Measurements from ENCODE around the gene ACHE. TPM values are rescaled to one million over a fixed set of nuclear protein-coding genes. Genes with fewer than 3 reads are reported as not detected.

Gene ACHE
- total RNA-seq, 1 experiment from 2014 or later, result 0.40 TPM

DNA sequence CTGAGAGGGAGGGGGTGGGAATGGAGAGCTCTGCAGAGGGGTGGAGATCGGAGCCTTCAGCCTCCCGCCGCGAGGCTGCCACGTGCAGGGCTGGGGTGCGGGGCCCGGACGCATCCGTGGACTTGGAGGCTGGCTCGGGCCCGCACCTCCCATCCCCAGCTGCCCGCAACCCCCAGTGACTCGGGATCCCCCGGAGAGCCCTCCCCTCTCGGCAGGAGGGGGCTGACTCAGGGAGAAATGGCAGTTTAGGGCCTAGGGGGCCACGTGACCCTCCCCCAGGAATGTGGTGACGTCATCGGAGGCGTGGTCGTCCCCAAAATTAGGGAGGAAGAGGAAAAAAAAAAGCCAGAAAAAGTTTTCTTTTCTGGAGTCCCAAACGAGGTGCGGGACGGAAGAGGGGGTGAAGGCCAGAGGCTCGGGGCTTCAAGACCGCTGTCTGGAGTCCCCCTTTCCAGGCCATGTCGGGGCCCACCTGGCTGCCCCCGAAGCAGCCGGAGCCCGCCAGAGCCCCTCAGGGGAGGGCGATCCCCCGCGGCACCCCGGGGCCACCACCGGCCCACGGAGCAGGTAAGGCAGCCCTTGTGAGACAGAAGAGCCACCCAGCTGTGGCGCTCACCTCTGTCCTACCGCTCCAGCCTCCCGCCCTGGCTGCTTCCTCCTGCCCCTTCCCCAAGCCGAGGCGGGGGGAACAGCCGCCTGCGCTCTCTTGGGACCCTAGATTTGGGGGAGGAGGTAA, 28.5 kb downstream of the ACHE start, which contains the start of gene TRIP6:
Gene TRIP6, plus strand, starts transcription at position 348 of the 736 bp plus-strand sequence. Its CDS starts 111 bp downstream, at position 459.
- H3K4me1 ChIP-seq (ENCODE audit: insufficient read depth, low read length), result peaks cover 34% of the 10 kb centered on the region
- 0 out of 2 replicates have a peak, but pooled peaks cover 3% of the 10 kb centered on the region for H3K36me3 ChIP-seq (ENCODE audit: low read depth, low read length)
- H3K9ac ChIP-seq (ENCODE audit: low read length), result peak within 1 kb of the TSS; percentile 97
- DNase-seq, result peak; percentile 74
- CTCF ChIA-PET, result interaction anchor here (0.6 kb wide), 1 partner anchor 312 kb away, joined by 5 read pairs; no protein-coding TSS in a partner anchor
- H3K79me2 ChIP-seq (ENCODE audit: low read length), result peaks cover 5% of the 10 kb centered on the region
- H3F3A ChIP-seq (ENCODE audit: low read length, unreplicated experiment), result no peaks in the 10 kb centered on the region
- H3K27ac ChIP-seq (ENCODE audit: low read length), result peak within 1 kb of the TSS; percentile 100
- intact Hi-C loops (cut with micrococcal nuclease), result loop anchor here (5.0 kb wide), 1 partner anchor 65 kb away; no protein-coding TSS in a partner anchor
- no TSS peak for BruUV-seq (replicated peaks)
- H4K20me1 ChIP-seq (ENCODE audit: low read length), result no peaks in the 10 kb centered on the region
- H3K9me3 ChIP-seq (ENCODE audit: low read length), result no peaks in the 10 kb centered on the region
- no peaks in the 10 kb centered on the region for H3K9me2 ChIP-seq (replicated peaks; ENCODE audit: low read length)
- no peak within 1 kb of the TSS for H2AFZ ChIP-seq (ENCODE audit: low read length)
- TF ChIP-seq EZH2phosphoT487 (IDR thresholded peaks at IDR 0.05; ENCODE audit: borderline replicate concordance, low read length) (no peak), EZH2 (IDR thresholded peaks at IDR 0.05; ENCODE audit: low read length, unreplicated experiment) (no peak)
- TF ChIP-seq, protein P1, sequence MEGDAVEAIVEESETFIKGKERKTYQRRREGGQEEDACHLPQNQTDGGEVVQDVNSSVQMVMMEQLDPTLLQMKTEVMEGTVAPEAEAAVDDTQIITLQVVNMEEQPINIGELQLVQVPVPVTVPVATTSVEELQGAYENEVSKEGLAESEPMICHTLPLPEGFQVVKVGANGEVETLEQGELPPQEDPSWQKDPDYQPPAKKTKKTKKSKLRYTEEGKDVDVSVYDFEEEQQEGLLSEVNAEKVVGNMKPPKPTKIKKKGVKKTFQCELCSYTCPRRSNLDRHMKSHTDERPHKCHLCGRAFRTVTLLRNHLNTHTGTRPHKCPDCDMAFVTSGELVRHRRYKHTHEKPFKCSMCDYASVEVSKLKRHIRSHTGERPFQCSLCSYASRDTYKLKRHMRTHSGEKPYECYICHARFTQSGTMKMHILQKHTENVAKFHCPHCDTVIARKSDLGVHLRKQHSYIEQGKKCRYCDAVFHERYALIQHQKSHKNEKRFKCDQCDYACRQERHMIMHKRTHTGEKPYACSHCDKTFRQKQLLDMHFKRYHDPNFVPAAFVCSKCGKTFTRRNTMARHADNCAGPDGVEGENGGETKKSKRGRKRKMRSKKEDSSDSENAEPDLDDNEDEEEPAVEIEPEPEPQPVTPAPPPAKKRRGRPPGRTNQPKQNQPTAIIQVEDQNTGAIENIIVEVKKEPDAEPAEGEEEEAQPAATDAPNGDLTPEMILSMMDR (conservative IDR thresholded peaks at IDR 0.05; ENCODE audit: low read depth, low read length), result no peak
- H3K27me3 ChIP-seq (ENCODE audit: low read length), result no peaks in the 10 kb centered on the region
- peak within 1 kb of the TSS; percentile 82 for H3K4me2 ChIP-seq (ENCODE audit: low read length)
- peak; percentile 5 for ATAC-seq
- H3K4me3 ChIP-seq (ENCODE audit: low read length), result peak within 1 kb of the TSS; percentile 31
- POLR2A ChIA-PET (ENCODE audit: unreplicated experiment), result no interaction called here

DNA sequence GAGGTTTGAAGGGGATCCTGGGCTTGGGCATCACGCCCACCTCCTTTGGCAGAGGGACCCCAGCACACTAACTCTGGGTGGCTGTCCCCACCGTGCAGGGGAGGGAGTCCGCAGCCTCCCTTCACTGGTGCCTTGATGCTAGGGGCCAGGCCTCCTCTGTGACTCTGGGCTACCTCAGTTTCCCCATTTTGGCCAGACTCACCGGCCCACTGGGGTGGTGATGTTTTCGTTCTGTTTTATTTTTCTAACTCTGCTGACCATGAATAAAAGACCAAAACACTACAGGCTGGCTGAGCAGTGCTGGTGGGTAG, 29.0 kb downstream of the ACHE start:
- BruUV-seq (replicated peaks), result TSS peak; percentile 83
- Histone ChIP-seq H3K79me2 (ENCODE audit: low read length) (peaks cover 5% of the 10 kb centered on the region), H3K9me2 (replicated peaks; ENCODE audit: low read length) (no peaks in the 10 kb centered on the region), H3K4me1 (ENCODE audit: insufficient read depth, low read length) (peaks cover 34% of the 10 kb centered on the region), H3K9me3 (ENCODE audit: low read length) (no peaks in the 10 kb centered on the region), H2AFZ (ENCODE audit: low read length) (no peak overlapping the region), H3K4me2 (ENCODE audit: low read length) (peak overlapping the region; percentile 82), H3K9ac (ENCODE audit: low read length) (peak overlapping the region; percentile 97), H3K27me3 (ENCODE audit: low read length) (no peaks in the 10 kb centered on the region), H3F3A (ENCODE audit: low read length, unreplicated experiment) (no peaks in the 10 kb centered on the region), H4K20me1 (ENCODE audit: low read length) (no peaks in the 10 kb centered on the region), H3K36me3 (ENCODE audit: low read depth, low read length) (0 out of 2 replicates have a peak, but pooled peaks cover 3% of the 10 kb centered on the region), H3K27ac (ENCODE audit: low read length) (peak overlapping the region; percentile 100), H3K4me3 (ENCODE audit: low read length) (peak overlapping the region; percentile 31)
- ATAC-seq (no peak), DNase-seq (no peak)
- TF ChIP-seq, protein P1 (conservative IDR thresholded peaks at IDR 0.05; ENCODE audit: low read depth, low read length), result no peak
- no peak for TF ChIP-seq EZH2phosphoT487 (IDR thresholded peaks at IDR 0.05; ENCODE audit: borderline replicate concordance, low read length)
- no peak for TF ChIP-seq EZH2 (IDR thresholded peaks at IDR 0.05; ENCODE audit: low read length, unreplicated experiment)
- intact Hi-C loops (cut with micrococcal nuclease), result loop anchor here (5.0 kb wide), 1 partner anchor 64 kb away; no protein-coding TSS in a partner anchor
- POLR2A ChIA-PET (ENCODE audit: unreplicated experiment), result no interaction called here
- CTCF ChIA-PET, result interaction anchor here (0.6 kb wide), 1 partner anchor 312 kb away, joined by 5 read pairs; no protein-coding TSS in a partner anchor
